ENCODE results near the gene ZBTB39.
A peak's percentile ranks its signal among the peaks of the same experiment; 100 is the strongest.
"Not testable (repeated sequence)": the region's sequence is repeated elsewhere in the genome, so short reads cannot be mapped to it uniquely, and the experiment has no call there.

ZBTB39 gene

GRCh38 chr12:57029457-57029856 lies 23.1 kb upstream of the ZBTB39 start:
- DNase-seq, result peak; percentile 29

GRCh38 chr12:57027805-57028153 lies 21.4 kb upstream of the ZBTB39 start:
- no peak for DNase-seq

DNA sequence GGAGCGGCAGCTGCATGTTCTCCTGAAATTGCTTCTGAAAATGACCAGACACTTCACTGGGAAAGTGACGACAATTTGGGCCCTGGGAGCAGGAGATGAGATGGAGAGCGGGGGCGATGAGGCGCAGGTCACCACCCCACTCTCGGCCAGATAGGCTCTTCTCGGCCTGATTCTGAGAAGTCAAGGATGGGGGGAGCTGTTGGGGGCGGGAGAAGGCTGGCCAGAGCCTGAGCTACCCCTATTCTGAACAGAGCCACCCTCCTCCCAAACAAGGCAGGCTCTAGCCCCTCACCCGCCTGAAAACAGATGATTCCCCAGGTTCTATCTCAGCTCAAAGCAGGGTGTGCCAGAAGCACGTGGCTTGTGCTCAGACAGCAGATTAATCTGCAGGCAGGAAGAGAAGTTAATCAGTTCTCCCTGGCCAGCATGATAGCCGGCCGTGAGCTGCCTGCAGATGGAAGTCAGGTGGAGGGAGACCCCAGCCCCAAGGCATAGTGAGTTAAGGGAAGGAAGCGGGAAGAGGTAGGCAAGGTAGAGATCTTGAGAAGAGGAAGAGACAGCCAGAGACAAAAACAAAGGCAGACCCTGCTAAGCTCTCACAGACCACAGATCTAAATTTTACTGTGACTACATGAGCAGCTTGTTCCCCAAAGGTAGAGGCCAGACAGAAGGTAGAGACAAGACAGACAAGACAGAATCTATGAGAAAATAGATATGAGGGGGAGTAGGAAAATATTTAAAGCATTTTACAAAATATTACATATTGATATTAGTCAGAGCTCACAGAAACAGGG lies 20.9 kb upstream of the ZBTB39 start:
- no peak for DNase-seq

- DNase-seq, result no peak
Measured at GRCh38 chr12:57025196-57025595, 18.9 kb upstream of the ZBTB39 start.

DNA sequence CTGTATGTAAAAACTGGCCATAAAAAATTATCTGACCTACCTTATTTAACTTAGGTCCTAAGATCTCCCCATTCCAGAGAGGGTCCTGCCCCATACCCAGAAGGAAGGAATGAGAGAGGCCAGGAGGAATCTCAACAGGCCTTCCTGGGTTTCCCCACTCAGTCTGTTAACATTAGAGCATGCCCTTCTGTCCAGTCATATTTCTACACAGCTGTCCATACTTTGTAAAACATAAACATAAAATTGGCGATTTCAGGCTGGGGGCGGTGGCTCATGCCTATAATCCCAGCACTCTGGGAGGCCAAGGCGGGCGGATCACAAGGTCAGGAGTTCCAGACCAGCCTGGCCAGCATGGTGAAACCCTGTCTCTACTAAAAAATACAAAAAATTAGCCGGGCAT lies 16.0 kb upstream of the ZBTB39 start:
- DNase-seq, result not testable (repeated sequence)

- DNase-seq, result no peak
Measured at GRCh38 chr12:57019983-57020719, 13.8 kb upstream of the ZBTB39 start.

GRCh38 chr12:57018906-57019305 lies 12.6 kb upstream of the ZBTB39 start:
- DNase-seq, result no peak

GRCh38 chr12:57018353-57018752 lies 12.0 kb upstream of the ZBTB39 start:
- DNase-seq, result not testable (repeated sequence)

- DNase-seq, result no peak
Measured at GRCh38 chr12:57016348-57016747, 10.0 kb upstream of the ZBTB39 start, which contains the start of gene TAC3. TAC3 (minus strand) TSS chr12:57016529; CDS start chr12:57015797, 732 bp downstream.

DNA sequence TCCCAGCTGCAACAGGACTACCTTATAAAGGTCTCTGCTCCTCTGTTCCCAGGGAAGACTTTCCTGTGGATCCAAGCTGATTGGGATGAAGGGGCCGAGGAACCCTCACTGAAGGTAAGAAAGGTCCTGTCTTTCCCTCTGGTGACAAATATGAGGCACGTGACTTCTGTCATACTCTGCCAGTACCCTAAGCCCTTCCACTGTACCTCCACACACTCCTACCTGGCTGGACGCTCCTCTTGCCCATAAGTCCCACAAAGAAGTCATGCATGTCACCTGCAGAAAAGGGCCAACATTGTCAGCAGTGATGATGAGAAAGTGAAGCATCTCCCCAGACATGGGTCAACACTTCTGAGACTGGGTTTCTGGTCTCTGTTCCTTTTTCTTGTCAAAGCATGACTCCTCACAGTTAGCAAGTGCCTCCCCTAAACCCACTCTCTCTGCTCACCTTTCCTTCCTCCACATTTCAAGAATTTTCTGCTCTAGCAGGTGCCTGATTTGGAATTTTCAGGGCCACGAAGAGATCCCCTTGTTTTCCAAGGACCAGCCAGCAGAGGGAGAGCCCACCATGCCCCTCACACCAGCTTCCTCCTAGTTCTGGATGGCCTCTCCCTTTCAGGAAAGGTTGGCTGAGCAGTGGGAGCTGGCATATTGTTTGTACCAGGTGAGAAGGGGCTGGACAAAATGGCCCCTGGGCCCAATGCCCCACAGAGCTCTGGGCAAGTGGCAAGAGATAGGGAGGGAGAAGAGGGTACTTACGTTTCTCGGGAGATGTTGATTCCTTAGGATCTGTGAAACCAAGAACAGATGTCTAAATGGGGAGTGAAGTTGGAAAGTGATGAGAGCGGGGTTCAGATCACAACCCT lies 6.5 kb upstream of the ZBTB39 start:
- no peak for DNase-seq

- DNase-seq, result no peak
Measured at GRCh38 chr12:57011438-57012424, 5.4 kb upstream of the ZBTB39 start.

- no peak for DNase-seq
Measured at GRCh38 chr12:57010627-57011247, 4.4 kb upstream of the ZBTB39 start.

GRCh38 chr12:57009949-57010626 lies 3.7 kb upstream of the ZBTB39 start:
- DNase-seq, result no peak

GRCh38 chr12:57008178-57008577 lies 1.8 kb upstream of the ZBTB39 start:
- DNase-seq, result peak; percentile 47

DNA sequence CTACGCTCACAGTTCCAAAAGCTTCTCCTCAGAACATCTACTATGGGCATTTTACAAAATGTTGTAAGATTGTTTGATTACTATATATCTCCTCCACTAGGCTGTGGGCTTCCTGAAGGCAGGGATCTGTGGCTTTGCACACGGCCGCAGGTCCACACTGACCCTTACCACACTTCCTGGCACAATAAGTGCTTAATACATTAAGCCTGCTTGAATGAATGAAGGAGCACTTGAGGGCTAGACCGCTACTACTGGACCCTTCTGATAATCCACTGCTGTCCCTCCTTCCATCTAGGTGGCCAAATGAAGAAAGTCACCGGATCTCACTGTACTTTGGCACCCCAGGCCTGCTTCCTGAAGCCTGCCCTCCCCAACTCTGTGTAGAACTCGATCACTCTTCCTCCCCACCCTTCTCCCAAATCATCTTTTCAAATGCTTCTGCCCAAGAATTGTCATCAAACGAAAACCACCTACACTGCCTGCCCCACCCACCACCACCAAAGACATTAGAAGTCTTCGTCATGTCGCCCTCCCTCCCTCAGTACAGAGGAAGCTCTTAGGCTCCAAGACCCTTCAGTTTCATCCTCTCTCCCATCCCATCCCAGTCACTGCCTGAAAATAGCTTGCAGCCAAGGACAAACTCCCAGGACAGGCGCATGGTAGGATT lies 596 bp upstream of the ZBTB39 start:
- no peak for DNase-seq

DNA sequence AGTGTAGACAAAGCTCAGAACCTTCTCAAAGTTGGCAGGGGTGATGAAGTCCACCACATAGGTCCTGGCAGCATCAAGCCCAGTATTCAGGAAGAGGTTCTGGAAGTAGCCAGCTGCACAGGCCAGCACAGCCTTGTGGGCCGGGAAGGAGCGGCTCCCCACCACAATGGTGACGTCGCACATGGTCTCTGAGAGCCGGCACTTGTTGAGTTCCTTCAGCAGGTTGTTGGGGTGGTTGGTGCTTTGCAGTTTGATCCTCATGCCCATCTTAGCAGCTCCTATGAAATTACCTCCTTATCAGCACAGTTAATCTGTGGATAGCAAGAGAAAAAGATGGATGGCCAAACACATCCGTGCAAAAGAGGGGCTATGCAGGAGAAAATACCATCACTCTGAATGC lies 1.7 kb downstream of the ZBTB39 start:
- no peak for DNase-seq

GRCh38 chr12:57003395-57003794 lies 3.0 kb downstream of the ZBTB39 start:
- no peak for DNase-seq

DNA sequence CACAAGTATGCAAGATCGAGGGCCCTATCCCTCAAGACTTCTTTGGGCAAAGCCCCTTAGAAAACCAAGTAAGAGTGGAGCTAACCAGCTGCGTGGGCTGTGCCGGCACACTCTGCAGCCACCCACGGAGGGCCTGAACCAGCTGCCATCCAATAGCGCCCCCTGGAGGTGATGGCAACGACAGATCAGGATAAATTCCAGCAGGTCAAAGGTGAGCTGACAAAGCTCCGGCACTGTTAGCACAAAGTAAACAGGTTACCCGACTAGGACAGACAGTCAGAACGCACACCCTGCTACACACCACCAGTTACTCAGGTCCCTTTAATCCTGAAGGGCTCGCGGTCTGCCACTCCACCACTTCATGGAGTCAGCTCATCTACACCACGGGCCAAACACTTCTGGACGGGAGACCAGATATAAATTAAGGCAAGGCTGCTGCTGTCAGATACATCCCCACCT lies 4.9 kb downstream of the ZBTB39 start:
- peak; percentile 22 for DNase-seq

DNA sequence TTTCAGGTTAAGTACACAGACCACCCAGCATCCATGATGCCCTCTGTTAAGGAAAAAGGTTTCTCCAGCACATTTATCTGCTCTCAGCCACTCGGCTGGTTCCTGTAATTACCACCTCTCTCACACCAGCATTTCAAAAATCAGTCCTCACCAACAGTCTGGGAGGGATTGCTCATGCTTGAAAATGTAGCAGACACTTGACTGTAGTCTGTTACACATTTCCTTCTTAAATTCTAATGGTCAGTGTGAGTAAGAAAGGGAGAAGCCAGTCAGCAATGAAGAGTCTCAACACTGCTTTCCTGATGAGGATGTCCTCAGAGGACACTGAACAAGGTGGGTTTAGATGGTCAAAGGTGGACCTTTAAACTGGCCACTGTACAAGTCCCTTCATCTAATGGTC lies 6.0 kb downstream of the ZBTB39 start:
- DNase-seq, result no peak

GRCh38 chr12:56999456-56999855 lies 6.9 kb downstream of the ZBTB39 start:
- no peak for DNase-seq

All from NCI-H1694 (cell line).